Activated naive CD4-positive, alpha-beta T cell treated with anti-CD3 and anti-CD28 coated beads for 36 hours (primary cell): ENCODE data around the gene SH3TC1. TPM values are rescaled to one million over a fixed set of nuclear protein-coding genes. Genes with fewer than 3 reads are reported as not detected.

Experiments used
- CTCF ChIA-PET: fragments of 350-600 bp; sonication (Branson Sonifier 250); formaldehyde crosslinking; loops from one replicate; lab custom pipeline; 2021; ENCODE audit warnings: antibody characterized with exemption; lab: Charles Lee
- DNase-seq: peaks from one replicate; pipeline ENCODE4 v3.0.0-alpha.2; 2020
- H3K27ac Mint-ChIP-seq: one replicate; pipeline ENCODE4 v1.8.0; 2021; ENCODE audit warnings: mild to moderate bottlenecking, mixed read lengths
- H3K27me3 Mint-ChIP-seq: one replicate; pipeline ENCODE4 v1.8.0; 2021; ENCODE audit warnings: low read depth, mixed read lengths
- H3K36me3 Mint-ChIP-seq: one replicate; pipeline ENCODE4 v1.8.0; 2021; ENCODE audit warnings: low read depth, mixed read lengths
- H3K4me1 Mint-ChIP-seq: one replicate; pipeline ENCODE4 v1.8.0; 2021; ENCODE audit warnings: low read depth, mixed read lengths
- H3K4me3 Mint-ChIP-seq: one replicate; pipeline ENCODE4 v1.8.0; 2021; ENCODE audit warnings: mild to moderate bottlenecking, moderate library complexity, mixed read lengths
- H3K9me3 Mint-ChIP-seq: one replicate; pipeline ENCODE4 v1.8.0; 2021; ENCODE audit warnings: mixed read lengths
- intact Hi-C: fragments of 100-400 bp; cut with micrococcal nuclease; formaldehyde crosslinking; loops from one replicate; pipeline ENCODE4 v1.15.1; 2023
- total RNA-seq, 2 experiments: library from RNA; stranded (reverse); gene quantifications; one replicate each; pipeline ENCODE4 v1.2.3, GENCODE V29; 2021

SH3TC1 gene
- total RNA-seq, 2 experiments from 2014 or later, result 17.9 to 23.6 TPM

- no peak for DNase-seq
Measured at GRCh38 chr4:8262637-8263322, 63.7 kb downstream of the SH3TC1 start.

GRCh38 chr4:8263397-8263796 lies 64.3 kb downstream of the SH3TC1 start:
- intact Hi-C loops, result no loop called here
- no peak for DNase-seq
- Mint-ChIP-seq H3K4me3 (no peak overlapping the region), H3K27me3 (peaks cover 4% of the 10 kb centered on the region), H3K36me3 (no peaks in the 10 kb centered on the region), H3K4me1 (no peaks in the 10 kb centered on the region), H3K27ac (no peak overlapping the region), H3K9me3 (no peaks in the 10 kb centered on the region)
- CTCF ChIA-PET, result no interaction called here

More at GRCh38 chr4:8262637-8263322, 63.7 kb downstream of the SH3TC1 start:
- Mint-ChIP-seq H3K4me1 (no peaks in the 10 kb centered on the region), H3K27ac (no peak overlapping the region), H3K27me3 (peaks cover 2% of the 10 kb centered on the region), H3K4me3 (no peak overlapping the region), H3K36me3 (no peaks in the 10 kb centered on the region), H3K9me3 (no peaks in the 10 kb centered on the region)
- intact Hi-C loops, result no loop called here
- CTCF ChIA-PET, result no interaction called here

GRCh38 chr4:8264106-8264505 lies 65.0 kb downstream of the SH3TC1 start:
- no peaks in the 10 kb centered on the region for H3K9me3 Mint-ChIP-seq
- DNase-seq, result no peak
- no peak overlapping the region for H3K4me3 Mint-ChIP-seq
- CTCF ChIA-PET, result no interaction called here
- H3K4me1 Mint-ChIP-seq, result no peaks in the 10 kb centered on the region
- peaks cover 10% of the 10 kb centered on the region for H3K27me3 Mint-ChIP-seq
- H3K27ac Mint-ChIP-seq, result no peak overlapping the region
- no peaks in the 10 kb centered on the region for H3K36me3 Mint-ChIP-seq
- intact Hi-C loops, result no loop called here

GRCh38 chr4:8265171-8265929 lies 66.3 kb downstream of the SH3TC1 start:
- Mint-ChIP-seq H3K27ac (no peak overlapping the region), H3K9me3 (no peaks in the 10 kb centered on the region), H3K4me3 (no peak overlapping the region), H3K4me1 (no peaks in the 10 kb centered on the region), H3K36me3 (no peaks in the 10 kb centered on the region), H3K27me3 (peaks cover 11% of the 10 kb centered on the region)
- DNase-seq, result no peak
- CTCF ChIA-PET, result interaction anchor here (0.7 kb wide), 1 partner anchor 188 kb away, joined by 3 read pairs; no protein-coding TSS in a partner anchor
- intact Hi-C loops, result no loop called here

- H3K9me3 Mint-ChIP-seq, result no peaks in the 10 kb centered on the region
- no peak overlapping the region for H3K4me3 Mint-ChIP-seq
- no peaks in the 10 kb centered on the region for H3K36me3 Mint-ChIP-seq
- H3K27ac Mint-ChIP-seq, result no peak overlapping the region
- no peak for DNase-seq
- intact Hi-C loops, result no loop called here
- no peaks in the 10 kb centered on the region for H3K4me1 Mint-ChIP-seq
- CTCF ChIA-PET, result interaction anchor here (0.6 to 1.9 kb wide), 7 partner anchors 23 to 272 kb away, joined by 3 to 11 read pairs (median 4); no protein-coding TSS in a partner anchor
- H3K27me3 Mint-ChIP-seq, result peaks cover 15% of the 10 kb centered on the region
Measured at GRCh38 chr4:8266088-8266487, 67.0 kb downstream of the SH3TC1 start.

- H3K4me3 Mint-ChIP-seq, result no peak overlapping the region
- peaks cover 19% of the 10 kb centered on the region for H3K27me3 Mint-ChIP-seq
- H3K9me3 Mint-ChIP-seq, result no peaks in the 10 kb centered on the region
- no peak overlapping the region for H3K27ac Mint-ChIP-seq
- CTCF ChIA-PET, result interaction anchor here (0.6 to 1.9 kb wide), 8 partner anchors 9 to 272 kb away, joined by 3 to 11 read pairs (median 6); no protein-coding TSS in a partner anchor
- DNase-seq, result no peak
- H3K36me3 Mint-ChIP-seq, result no peaks in the 10 kb centered on the region
- H3K4me1 Mint-ChIP-seq, result no peaks in the 10 kb centered on the region
- intact Hi-C loops, result no loop called here
Measured at GRCh38 chr4:8266508-8266907, 67.4 kb downstream of the SH3TC1 start.

- Mint-ChIP-seq H3K4me1 (no peaks in the 10 kb centered on the region), H3K9me3 (no peaks in the 10 kb centered on the region), H3K27me3 (peaks cover 23% of the 10 kb centered on the region), H3K27ac (no peak overlapping the region), H3K36me3 (no peaks in the 10 kb centered on the region), H3K4me3 (no peak overlapping the region)
- DNase-seq, result peak; percentile 58
- CTCF ChIA-PET, result interaction anchor here (0.9 to 1.9 kb wide), 7 partner anchors 8 to 173 kb away, joined by 3 to 11 read pairs (median 4); no protein-coding TSS in a partner anchor
- intact Hi-C loops, result loop anchor here (1.0 kb wide), 1 partner anchor 136 kb away; no protein-coding TSS in a partner anchor
Measured at GRCh38 chr4:8267077-8267476, 68.0 kb downstream of the SH3TC1 start.

GRCh38 chr4:8268211-8268610 lies 69.1 kb downstream of the SH3TC1 start:
- H3K27me3 Mint-ChIP-seq, result peaks cover 26% of the 10 kb centered on the region
- CTCF ChIA-PET, result interaction anchor here (0.7 to 1.9 kb wide), 2 partner anchors 46 to 140 kb away, joined by 3 to 11 read pairs; no protein-coding TSS in a partner anchor

GRCh38 chr4:8268901-8269534 lies 69.9 kb downstream of the SH3TC1 start:
- Mint-ChIP-seq H3K27me3 (peaks cover 24% of the 10 kb centered on the region), H3K27ac (no peak overlapping the region), H3K4me3 (no peak overlapping the region), H3K36me3 (no peaks in the 10 kb centered on the region), H3K9me3 (no peaks in the 10 kb centered on the region), H3K4me1 (no peaks in the 10 kb centered on the region)
- CTCF ChIA-PET, result no interaction called here
- intact Hi-C loops, result no loop called here
- DNase-seq, result no peak

More at GRCh38 chr4:8268211-8268610, 69.1 kb downstream of the SH3TC1 start:
- Mint-ChIP-seq H3K4me3 (no peak overlapping the region), H3K9me3 (no peaks in the 10 kb centered on the region), H3K27ac (no peak overlapping the region), H3K4me1 (no peaks in the 10 kb centered on the region), H3K36me3 (no peaks in the 10 kb centered on the region)
- DNase-seq, result no peak
- intact Hi-C loops, result no loop called here

- CTCF ChIA-PET, result no interaction called here
- Mint-ChIP-seq H3K9me3 (no peaks in the 10 kb centered on the region), H3K4me1 (no peaks in the 10 kb centered on the region), H3K27me3 (peaks cover 24% of the 10 kb centered on the region), H3K36me3 (no peaks in the 10 kb centered on the region), H3K27ac (no peak within 1 kb of the TSS), H3K4me3 (no peak within 1 kb of the TSS)
- DNase-seq, result no peak
- intact Hi-C loops, result no loop called here
Measured at GRCh38 chr4:8269535-8270417, 70.7 kb downstream of the SH3TC1 start, which contains the start of gene HTRA3. Gene HTRA3, plus strand, starts transcription at chr4:8269754. Its CDS starts 215 bp downstream, at chr4:8269969.

- intact Hi-C loops, result no loop called here
- CTCF ChIA-PET, result no interaction called here
- H3K9me3 Mint-ChIP-seq, result no peaks in the 10 kb centered on the region
- no peak for DNase-seq
- H3K4me1 Mint-ChIP-seq, result no peaks in the 10 kb centered on the region
- no peaks in the 10 kb centered on the region for H3K36me3 Mint-ChIP-seq
- no peak overlapping the region for H3K4me3 Mint-ChIP-seq
- peaks cover 24% of the 10 kb centered on the region for H3K27me3 Mint-ChIP-seq
- H3K27ac Mint-ChIP-seq, result no peak overlapping the region
Measured at GRCh38 chr4:8270418-8270771, 71.3 kb downstream of the SH3TC1 start.
